Endothelial cell of umbilical vein (primary cell): Measurements from ENCODE around the gene KAT2B. TPM values are rescaled to one million over a fixed set of nuclear protein-coding genes. Genes with fewer than 3 reads are reported as not detected.

Source experiments
- BruUV-seq: library from RNA; stranded (reverse); fragments of 400-500 nt; replicated peaks from 2 replicates; lab custom pipeline; 2021; lab: Mats Ljungman, UMichigan
- CTCF ChIA-PET: fragments of 300-600, 350-600 bp; sonication (Branson Sonifier 250); formaldehyde crosslinking; loops from one replicate; lab custom pipeline; 2021; ENCODE audit warnings: antibody characterized with exemption, inconsistent platforms; lab: Charles Lee
- POLR2A ChIA-PET: fragments of 300-600, 350-600 bp; sonication (Branson Sonifier 250); formaldehyde crosslinking; loops from one replicate; lab custom pipeline; 2021; ENCODE audit warnings: antibody characterized with exemption, inconsistent platforms; lab: Charles Lee
- DNase-seq: peaks from one replicate; pipeline ENCODE4 v3.0.0-alpha.2; 2011; ENCODE audit warnings: low read depth, low spot score
- FAIRE-seq: peaks from 2 replicates; lab custom pipeline; 2011; peaks lifted over from hg19 to GRCh38; lab: Jason Lieb, UNC
- H2AFZ ChIP-seq: 2 replicates; pipeline ENCODE4 v1.6.0; 2012; ENCODE audit warnings: low read depth, low read length, control low read depth, inconsistent platforms
- H3K27ac ChIP-seq: 2 replicates; pipeline ENCODE4 v1.5.1; 2011; ENCODE audit warnings: low read depth, mild to moderate bottlenecking, control low read depth, low read length, moderate library complexity; ENCODE audit not compliant: insufficient read depth
- H3K27me3 ChIP-seq, 2 experiments: 2 replicates each; pipeline versions ENCODE4 v1.6.0 to v1.6.1; 2011; ENCODE audit warnings: low read length in 2 of 2, mixed read lengths in 1 of 2; ENCODE audit not compliant: control insufficient read depth in 2 of 2, insufficient read depth in 2 of 2
- H3K36me3 ChIP-seq, 2 experiments: 2 replicates in 1 of 2; 3 replicates in 1 of 2; pipeline ENCODE4 v1.5.1; 2011; ENCODE audit warnings: low read length in 2 of 2, mild to moderate bottlenecking in 1 of 2, moderate library complexity in 1 of 2; ENCODE audit not compliant: control insufficient read depth in 2 of 2, insufficient read depth in 2 of 2; ENCODE audit errors: extremely low read depth in 1 of 2
- H3K4me1 ChIP-seq: 3 replicates; pipeline ENCODE4 v1.5.1; 2011; ENCODE audit warnings: mild to moderate bottlenecking, low read length; ENCODE audit not compliant: control insufficient read depth, insufficient read depth; ENCODE audit errors: extremely low read depth
- H3K4me2 ChIP-seq: 2 replicates; pipeline ENCODE4 v1.6.1; 2011; ENCODE audit warnings: low read length, control low read depth, mixed read lengths; ENCODE audit not compliant: insufficient read depth
- H3K4me3 ChIP-seq, 3 experiments: fragments of 200-600 bp in 1 of 3; sonication (generic), shearing (Covaris generic) in 1 of 3; replicated peaks in 1 of 3; 2 replicates each; pipeline ENCODE4 v1.5.1; 2011 to 2016; ENCODE audit warnings: control low read depth in 3 of 3, low read length in 3 of 3, mild to moderate bottlenecking in 2 of 3, inconsistent platforms in 1 of 3, low read depth in 1 of 3, moderate library complexity in 1 of 3; ENCODE audit not compliant: insufficient read depth in 1 of 3
- H3K79me2 ChIP-seq: 2 replicates; pipeline ENCODE4 v1.6.0; 2012; ENCODE audit warnings: low read length, inconsistent platforms; ENCODE audit not compliant: control insufficient read depth, insufficient read depth
- H3K9ac ChIP-seq: replicated peaks from 2 replicates; pipeline ENCODE3; 2011; ENCODE audit warnings: low read length, control low read depth; ENCODE audit not compliant: insufficient read depth; ENCODE audit errors: extremely low read depth
- H3K9me1 ChIP-seq: replicated peaks from 3 replicates; pipeline ENCODE4 v1.6.0; 2011; ENCODE audit warnings: mild to moderate bottlenecking, low read length; ENCODE audit not compliant: control insufficient read depth, insufficient read depth; ENCODE audit errors: extremely low read depth
- H3K9me3 ChIP-seq: replicated peaks from 2 replicates; pipeline ENCODE4 v1.5.1; 2012; ENCODE audit warnings: low read length, inconsistent platforms; ENCODE audit not compliant: control insufficient read depth, insufficient read depth
- H4K20me1 ChIP-seq: replicated peaks from 2 replicates; pipeline ENCODE3; 2011; ENCODE audit warnings: mild to moderate bottlenecking, low read length; ENCODE audit not compliant: control insufficient read depth, insufficient read depth; ENCODE audit errors: extremely low read depth
- CTCF ChIP-seq, 2 donors: IDR thresholded peaks; 1 replicate in 1 of 2; 2 replicates in 1 of 2; pipeline ENCODE4 v1.5.1; 2011; ENCODE audit warnings: low read length in 2 of 2, mild to moderate bottlenecking in 2 of 2, moderate library complexity in 2 of 2, control low read depth in 1 of 2, inconsistent platforms in 1 of 2, low read depth in 1 of 2; ENCODE audit not compliant: insufficient read depth in 1 of 2; ENCODE audit errors: extremely low read depth in 1 of 2
- EZH2 ChIP-seq: IDR thresholded peaks from 2 replicates; pipeline ENCODE4 v1.6.1; 2012; ENCODE audit warnings: borderline replicate concordance, low read depth, mild to moderate bottlenecking, moderate library complexity, low read length, inconsistent platforms; ENCODE audit not compliant: severe bottlenecking
- FOS ChIP-seq: IDR thresholded peaks from 2 replicates; pipeline ENCODE4 v1.6.1; 2011; ENCODE audit warnings: mild to moderate bottlenecking, low read length, moderate library complexity, borderline replicate concordance; ENCODE audit not compliant: insufficient read depth
- GATA2 ChIP-seq: IDR thresholded peaks from 2 replicates; pipeline ENCODE4 v1.7.0; 2011; ENCODE audit warnings: low read depth, mild to moderate bottlenecking, moderate library complexity, mixed read lengths, low read length; ENCODE audit not compliant: insufficient read length, insufficient read depth
- MAX ChIP-seq: IDR thresholded peaks from 2 replicates; pipeline ENCODE4 v1.6.1; 2011; ENCODE audit not compliant: insufficient read depth, insufficient read length
- POLR2A ChIP-seq: IDR thresholded peaks from 2 replicates; pipeline ENCODE4 v1.6.1; 2012; ENCODE audit warnings: low read depth, mild to moderate bottlenecking, control low read depth, low read length
- POLR2AphosphoS5 ChIP-seq: IDR thresholded peaks from 2 replicates; pipeline ENCODE4 v1.6.1; 2012; ENCODE audit warnings: low read depth, mild to moderate bottlenecking, control low read depth, low read length, moderate library complexity; ENCODE audit not compliant: insufficient read depth
- dilution Hi-C: fragments of 300-500 bp; cut with MboI; formaldehyde crosslinking; loops from one replicate; pipeline ENCODE4 v1.15.0; 2019; ENCODE audit warnings: low sequenced_read_pairs; ENCODE audit not compliant: extremely low pct_ligation_motif_present
- intact Hi-C: fragments of 100-400 bp; cut with micrococcal nuclease; formaldehyde crosslinking; loops from one replicate; pipeline ENCODE4 v1.10.0; 2022
- polyA plus RNA-seq, 4 experiments: library from polyadenylated mRNA; depleted of rRNA in 3 of 4; stranded (reverse) in 3 of 4; unstranded in 1 of 4; fragments of >200 nt; gene quantifications; 2 replicates each; pipeline versions ENCODE4 v1.2.1 to v1.2.3, GENCODE V29; 2011 to 2012; ENCODE audit warnings: missing spikeins in 1 of 4
- total RNA-seq: library from RNA; stranded (reverse); gene quantifications from 2 replicates; pipeline ENCODE4 v1.2.3, GENCODE V29; 2021

Gene KAT2B
- total and polyA plus RNA-seq, 2 donors (not counting 3 experiments of a cell fraction or from before 2014, with no cell fraction given) = 2.6 to 11.0 TPM

- H3K79me2 ChIP-seq = no peaks in the 10 kb centered on the region
- H3K4me3 ChIP-seq = no peak overlapping the region
- H3K4me1 ChIP-seq = peaks cover 3% of the 10 kb centered on the region
- H3K9me1 ChIP-seq = no peaks in the 10 kb centered on the region
- no peaks in the 10 kb centered on the region for H3K9me3 ChIP-seq
- H3K27me3 ChIP-seq = peaks cover 0 to 1% of the 10 kb centered on the region in 2 experiments
- FAIRE-seq = no peak
- POLR2A ChIA-PET = no interaction called here
- peak overlapping the region; percentile 42 for H2AFZ ChIP-seq
- dilution Hi-C loops (no loop called here), intact Hi-C loops (no loop called here)
- no peak overlapping the region for H3K9ac ChIP-seq
- DNase-seq = no peak
- BruUV-seq = no TSS peak
- CTCF ChIA-PET = interaction anchor here (1.0 to 1.7 kb wide), 2 partner anchors 11 to 28 kb away, joined by 3 to 4 read pairs; no protein-coding TSS in a partner anchor
- H4K20me1 ChIP-seq = no peaks in the 10 kb centered on the region
- no peaks in the 10 kb centered on the region for H3K36me3 ChIP-seq
- no peak for TF ChIP-seq GATA2
- TF ChIP-seq MAX = no peak
- no peak for TF ChIP-seq POLR2AphosphoS5
- no peak for TF ChIP-seq FOS
- no peak for TF ChIP-seq CTCF (IDR thresholded peaks at IDR 0.05; ENCODE audit: extremely low read depth in 1 of 2, insufficient read depth in 1 of 2, low read depth in 1 of 2, low read length in 2 of 2)
- no peak for TF ChIP-seq POLR2A
- TF ChIP-seq EZH2 = no peak
- peak overlapping the region; percentile 22 for H3K4me2 ChIP-seq
- no peak overlapping the region for H3K27ac ChIP-seq
These were observed 157.5 kb downstream of the KAT2B start for GRCh38 chr3:20197775-20198174.
